ENCODE data around the gene ATP2C2. TPM values are rescaled to one million over a fixed set of nuclear protein-coding genes. Genes with fewer than 3 reads are reported as not detected.
"Not testable (repeated sequence)": the region's sequence is repeated elsewhere in the genome, so short reads cannot be mapped to it uniquely, and the experiment has no call there.

Gene ATP2C2
- total RNA-seq, 1 experiment from 2014 or later: not detected

DNA sequence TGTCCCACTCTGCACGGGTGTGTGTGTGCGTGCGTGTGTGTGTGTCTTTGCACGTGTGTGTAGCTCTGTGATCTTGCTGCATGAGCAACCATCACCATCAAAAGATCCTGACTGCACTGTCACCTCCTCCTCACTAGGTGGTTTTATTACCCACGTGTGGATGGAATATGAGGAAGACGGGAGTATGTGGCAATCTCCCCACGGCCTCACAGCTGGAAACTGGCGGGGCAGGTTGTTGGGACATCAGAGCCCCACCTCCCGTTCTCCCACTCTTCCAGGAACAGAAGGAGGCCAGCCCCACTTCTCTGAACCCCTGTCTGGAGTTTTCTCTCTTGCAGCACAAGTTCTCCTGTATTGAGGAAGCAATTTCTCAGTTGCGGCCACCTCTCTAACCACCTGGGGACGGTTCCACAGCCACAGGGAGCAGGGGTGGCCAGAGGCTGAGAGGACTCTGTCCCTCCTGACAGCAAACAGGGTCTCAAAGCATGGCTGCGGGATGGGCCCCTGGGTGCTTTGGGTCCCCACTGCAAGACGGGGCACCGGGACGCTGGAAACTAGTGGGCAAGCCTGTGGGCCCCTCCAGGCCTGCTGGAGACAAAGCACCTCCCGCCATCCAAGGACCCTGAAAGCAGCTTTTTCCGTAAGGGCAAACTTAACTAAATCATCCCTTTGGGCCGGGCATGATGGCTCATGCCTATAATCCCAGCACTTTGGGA, 27.9 kb upstream of the ATP2C2 start:
- peak; percentile 46 for DNase-seq (ENCODE audit: unreplicated experiment)
- no TSS peak for BruUV-seq (replicated peaks)
- Mint-ChIP-seq H3K36me3 (ENCODE audit: insufficient read depth, unreplicated experiment) (no peaks in the 10 kb centered on the region), H3K27me3 (ENCODE audit: insufficient read depth, unreplicated experiment) (peaks cover 11% of the 10 kb centered on the region), H3K4me1 (ENCODE audit: insufficient read depth, unreplicated experiment) (no peaks in the 10 kb centered on the region), H3K9me3 (ENCODE audit: unreplicated experiment) (peaks cover 7% of the 10 kb centered on the region), H3K4me3 (ENCODE audit: unreplicated experiment) (no peak overlapping the region), H3K27ac (ENCODE audit: low read depth, unreplicated experiment) (no peak overlapping the region)
- CTCF ChIA-PET: interaction anchor here (0.6 kb wide), 1 partner anchor 153 kb away, joined by 3 read pairs; no protein-coding TSS in a partner anchor
- POLR2A ChIA-PET: no interaction called here
- TF ChIP-seq CTCF (IDR thresholded peaks at IDR 0.05; ENCODE audit: unreplicated experiment): no peak
- intact Hi-C loops (cut with micrococcal nuclease): no loop called here

GRCh38 chr16:84341528-84342295, 26.6 kb upstream of the ATP2C2 start:
- Mint-ChIP-seq H3K36me3 (ENCODE audit: insufficient read depth, unreplicated experiment) (no peaks in the 10 kb centered on the region), H3K27me3 (ENCODE audit: insufficient read depth, unreplicated experiment) (peaks cover 16% of the 10 kb centered on the region), H3K4me3 (ENCODE audit: unreplicated experiment) (no peak overlapping the region), H3K9me3 (ENCODE audit: unreplicated experiment) (peaks cover 7% of the 10 kb centered on the region), H3K4me1 (ENCODE audit: insufficient read depth, unreplicated experiment) (no peaks in the 10 kb centered on the region), H3K27ac (ENCODE audit: low read depth, unreplicated experiment) (no peak overlapping the region)
- DNase-seq (ENCODE audit: unreplicated experiment): no peak
- CTCF ChIA-PET: no interaction called here
- BruUV-seq (replicated peaks): no TSS peak
- POLR2A ChIA-PET: no interaction called here
- intact Hi-C loops (cut with micrococcal nuclease): no loop called here
- TF ChIP-seq CTCF (IDR thresholded peaks at IDR 0.05; ENCODE audit: unreplicated experiment): no peak

GRCh38 chr16:84343800-84344199, 24.5 kb upstream of the ATP2C2 start:
- H3K27me3 Mint-ChIP-seq (ENCODE audit: insufficient read depth, unreplicated experiment): peaks cover 22% of the 10 kb centered on the region
- H3K4me1 Mint-ChIP-seq (ENCODE audit: insufficient read depth, unreplicated experiment); DNase-seq (ENCODE audit: unreplicated experiment); POLR2A ChIA-PET; H3K9me3 Mint-ChIP-seq (ENCODE audit: unreplicated experiment); H3K4me3 Mint-ChIP-seq (ENCODE audit: unreplicated experiment); intact Hi-C loops (cut with micrococcal nuclease); CTCF ChIA-PET; H3K27ac Mint-ChIP-seq (ENCODE audit: low read depth, unreplicated experiment); BruUV-seq (replicated peaks); H3K36me3 Mint-ChIP-seq (ENCODE audit: insufficient read depth, unreplicated experiment): not testable (repeated sequence)

DNA sequence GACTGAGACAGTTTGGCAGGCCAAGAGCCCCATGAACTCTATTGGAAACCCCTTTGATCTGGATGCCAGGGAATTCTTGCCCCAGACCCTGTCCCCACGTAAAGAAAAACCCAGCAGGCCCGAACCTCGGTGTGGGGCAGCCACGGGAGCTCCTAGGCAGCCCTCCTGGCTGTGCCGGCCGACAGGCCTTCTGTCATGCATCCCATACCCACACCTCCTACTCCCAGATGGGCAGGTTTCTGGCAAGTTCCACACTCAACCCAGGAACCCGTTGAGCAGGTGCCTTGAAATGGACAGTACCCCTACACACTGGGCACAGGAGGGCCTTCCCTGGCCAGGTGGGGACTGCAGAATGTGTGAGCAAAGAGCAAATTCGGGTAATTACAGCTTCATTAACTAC, 23.6 kb upstream of the ATP2C2 start:
- H3K4me3 Mint-ChIP-seq (ENCODE audit: unreplicated experiment): no peak overlapping the region
- TF ChIP-seq CTCF (IDR thresholded peaks at IDR 0.05; ENCODE audit: unreplicated experiment): no peak
- no peak for DNase-seq (ENCODE audit: unreplicated experiment)
- no peaks in the 10 kb centered on the region for H3K36me3 Mint-ChIP-seq (ENCODE audit: insufficient read depth, unreplicated experiment)
- peaks cover 32% of the 10 kb centered on the region for H3K27me3 Mint-ChIP-seq (ENCODE audit: insufficient read depth, unreplicated experiment)
- intact Hi-C loops (cut with micrococcal nuclease): no loop called here
- no peaks in the 10 kb centered on the region for H3K9me3 Mint-ChIP-seq (ENCODE audit: unreplicated experiment)
- no peaks in the 10 kb centered on the region for H3K4me1 Mint-ChIP-seq (ENCODE audit: insufficient read depth, unreplicated experiment)
- no peak overlapping the region for H3K27ac Mint-ChIP-seq (ENCODE audit: low read depth, unreplicated experiment)
- BruUV-seq (replicated peaks): no TSS peak
- ChIA-PET CTCF (interaction anchor here (0.8 kb wide), 1 partner anchor 68 kb away, joined by 3 read pairs; no protein-coding TSS in a partner anchor), POLR2A (interaction anchor here (0.8 kb wide), 1 partner anchor 9 kb away, joined by 3 read pairs; no protein-coding TSS in a partner anchor)

Data from MCF 10A (cell line).